ENCODE data around the gene CFAP251.
"Not testable (repeated sequence)": the region's sequence is repeated elsewhere in the genome, so short reads cannot be mapped to it uniquely, and the experiment has no call there.

The CFAP251 gene

GRCh38 chr12:122030424-122031035, 112.1 kb downstream of the CFAP251 start:
- DNase-seq: no peak

- DNase-seq: peak; percentile 50
Observed at GRCh38 chr12:122031342-122032216, 113.2 kb downstream of the CFAP251 start.

DNA sequence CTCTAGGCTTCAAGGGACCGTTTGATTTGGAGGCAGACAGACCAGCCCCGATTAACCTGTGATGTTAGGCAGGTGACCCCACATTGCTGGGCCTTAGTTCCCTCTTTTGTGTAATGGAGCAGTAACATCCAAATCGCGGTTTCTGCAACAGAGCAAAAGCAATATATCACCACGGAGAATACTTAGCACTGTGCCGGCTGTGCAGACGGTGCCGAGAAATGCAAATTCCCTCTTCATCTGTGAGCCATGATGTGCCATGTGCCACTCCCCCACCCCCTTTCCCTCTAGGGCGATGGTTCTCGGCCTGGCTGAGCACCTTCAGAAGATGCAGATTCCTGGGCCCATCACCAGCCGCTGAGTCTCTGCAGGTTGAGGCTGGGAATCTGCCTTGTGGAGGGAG, 114.2 kb downstream of the CFAP251 start:
- DNase-seq: no peak

GRCh38 chr12:122035292-122035691, 116.9 kb downstream of the CFAP251 start:
- DNase-seq: no peak

GRCh38 chr12:122036153-122036552, 117.8 kb downstream of the CFAP251 start:
- DNase-seq: no peak

DNA sequence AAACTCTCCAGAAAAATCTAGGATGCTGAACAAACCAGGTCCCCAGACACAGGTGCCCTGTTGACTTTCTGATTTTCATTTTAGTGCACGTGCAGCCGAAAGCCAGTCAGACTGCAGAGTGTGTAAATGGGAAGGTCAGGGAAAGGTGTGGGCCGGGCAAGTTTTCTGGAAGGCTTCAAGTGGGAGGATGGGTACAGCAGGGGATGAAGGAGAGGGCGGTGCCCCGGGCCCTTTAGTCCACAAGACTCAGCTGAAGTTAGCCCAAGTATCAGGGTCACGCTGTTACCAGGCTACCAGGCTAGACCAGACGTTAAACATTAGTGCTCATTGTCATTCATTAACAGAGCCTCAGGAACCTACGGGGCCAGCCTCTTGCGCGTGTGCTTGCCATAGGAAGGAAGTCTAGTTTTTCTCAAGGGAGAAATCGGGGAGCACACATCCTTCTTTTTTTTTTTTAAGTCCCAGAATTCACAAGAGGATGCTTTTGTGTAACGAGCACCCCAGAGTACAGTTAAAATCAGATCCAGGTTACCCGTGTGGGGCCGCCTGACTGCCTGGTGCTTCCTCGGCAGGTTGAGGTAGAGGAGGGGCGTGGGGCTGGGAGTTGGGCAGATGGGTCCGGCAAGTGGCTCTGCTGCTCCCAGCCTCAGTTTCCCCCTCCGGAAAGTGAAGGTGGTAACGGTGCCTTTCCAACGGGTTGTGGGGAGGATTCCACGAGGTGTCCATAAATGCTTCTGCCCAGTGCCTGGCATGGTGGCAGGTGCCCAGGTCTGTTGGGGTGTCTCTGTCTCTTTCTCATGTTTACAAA, 122.4 kb downstream of the CFAP251 start:
- DNase-seq: no peak

- DNase-seq: not testable (repeated sequence)
Observed at GRCh38 chr12:122041458-122041857, 123.1 kb downstream of the CFAP251 start.

GRCh38 chr12:122042910-122043309, 124.5 kb downstream of the CFAP251 start:
- no peak for DNase-seq

- no peak for DNase-seq
Observed at GRCh38 chr12:122043476-122043875, 125.1 kb downstream of the CFAP251 start.

DNA sequence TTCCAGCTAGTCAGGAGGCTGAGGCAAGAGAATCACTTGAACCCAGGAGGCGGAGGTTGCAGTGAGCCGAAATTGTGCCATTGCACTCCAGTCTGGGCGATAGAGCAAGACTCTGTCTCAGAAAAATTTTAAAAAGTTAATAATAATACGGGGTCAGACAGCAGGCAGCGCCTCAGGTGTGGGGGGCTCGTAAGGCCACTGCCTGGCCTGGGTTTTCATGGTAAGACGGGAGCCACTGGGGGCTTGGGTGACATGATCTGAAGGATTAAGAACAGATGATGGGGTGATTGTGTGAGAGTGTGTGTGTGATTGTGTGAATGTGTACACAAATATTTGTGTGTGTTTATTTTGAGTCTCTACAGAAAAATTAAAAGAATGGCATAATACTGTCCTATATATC, 126.9 kb downstream of the CFAP251 start:
- DNase-seq: no peak

- DNase-seq: no peak
Observed at GRCh38 chr12:122046145-122046544, 127.8 kb downstream of the CFAP251 start.

DNA sequence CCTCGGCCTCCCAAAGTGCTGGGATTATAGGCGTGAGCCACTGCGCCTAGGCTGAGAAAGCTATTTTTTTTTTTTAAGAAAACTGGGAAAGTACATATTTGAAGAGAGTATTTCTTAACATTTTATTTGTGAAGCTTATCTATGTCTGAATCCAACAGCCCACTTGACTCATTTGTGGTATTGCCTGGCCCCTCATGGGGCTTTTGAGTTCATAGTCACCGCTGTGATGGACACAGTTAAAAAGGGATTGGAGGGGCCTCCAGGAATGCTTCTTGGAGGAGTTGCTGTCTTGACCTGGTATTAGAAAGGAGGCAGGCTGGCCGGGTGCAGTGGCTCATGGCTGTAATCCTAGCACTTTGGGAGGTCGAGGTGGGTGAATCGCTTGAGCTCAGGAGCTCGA, 129.8 kb downstream of the CFAP251 start:
- no peak for DNase-seq

DNA sequence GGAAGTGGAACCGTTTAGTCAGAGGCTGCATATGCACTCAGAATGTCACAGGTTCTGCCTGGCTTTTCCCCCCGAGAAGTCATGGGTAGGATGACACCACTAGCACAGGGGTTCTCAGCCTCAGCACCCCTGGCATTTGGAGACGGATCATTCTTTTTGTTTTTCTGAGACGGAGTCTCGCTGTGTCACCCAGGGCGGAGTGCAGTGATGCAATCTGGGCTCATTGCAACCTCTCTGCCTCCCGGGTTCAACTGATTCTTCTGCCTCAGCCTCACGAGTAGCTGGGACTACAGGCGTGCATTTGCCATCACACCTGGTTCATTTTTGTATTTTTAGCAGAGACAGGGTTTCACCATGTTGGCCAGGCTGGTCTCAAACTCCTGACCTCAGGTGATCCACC, 131.4 kb downstream of the CFAP251 start:
- DNase-seq: no peak

DNA sequence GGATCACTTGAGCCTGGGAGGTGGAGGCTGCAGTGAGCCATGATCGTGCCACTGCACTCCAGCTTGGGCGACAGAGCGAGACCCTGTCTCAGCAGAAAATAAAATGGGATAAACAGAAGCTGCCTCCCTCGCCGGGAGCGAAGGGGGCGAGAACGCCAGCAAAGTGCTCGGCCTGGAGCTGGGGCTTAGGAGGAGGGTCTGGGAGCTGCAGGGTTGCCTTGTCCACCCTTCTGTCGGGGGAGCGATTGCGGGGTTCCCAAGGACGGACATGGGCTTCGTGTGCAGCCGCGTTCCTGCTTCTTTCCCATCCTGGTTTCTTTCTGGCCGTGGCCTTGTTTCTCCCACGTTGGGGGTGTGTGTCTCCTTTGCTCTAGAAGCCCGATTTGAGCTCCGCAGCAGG, 132.3 kb downstream of the CFAP251 start:
- no peak for DNase-seq

GRCh38 chr12:122051231-122051876, 133.0 kb downstream of the CFAP251 start:
- no peak for DNase-seq

DNA sequence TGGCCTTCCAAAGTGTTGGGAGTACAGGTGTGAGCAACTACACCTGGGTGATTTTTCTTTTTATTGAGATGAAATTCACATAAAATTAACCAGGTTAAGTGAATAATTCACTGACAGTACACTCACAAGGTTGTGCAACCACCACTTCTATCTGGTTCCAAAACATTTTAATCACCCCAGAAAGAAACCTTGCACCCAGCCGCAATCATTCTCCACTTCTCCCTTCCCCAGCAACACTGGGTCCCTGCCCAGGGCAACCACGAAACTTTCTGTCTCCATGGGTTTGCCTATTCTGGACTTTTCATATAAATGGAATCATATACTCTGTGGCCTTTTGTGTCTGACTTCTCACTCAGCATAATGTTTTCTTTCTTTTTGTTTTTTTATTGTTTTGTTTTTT, 133.9 kb downstream of the CFAP251 start:
- no peak for DNase-seq

Measured in activated gamma-delta T cell treated with Interleukin-2 at 50 U/mL for 16 hours (primary cell).